HG02973 (cell line): Measurements from ENCODE around the gene KCNK7.
A peak's percentile ranks its signal among the peaks of the same experiment; 100 is the strongest.
"Not testable (repeated sequence)": the region's sequence is repeated elsewhere in the genome, so short reads cannot be mapped to it uniquely, and the experiment has no call there.

Source experiments
- ATAC-seq: cut with Tn5 transposase; IDR thresholded peaks from one replicate; pipeline ENCODE4 v1.9.1; 2021; ENCODE audit warnings: moderate library complexity; ENCODE audit not compliant: unreplicated experiment

KCNK7 gene, protein sequence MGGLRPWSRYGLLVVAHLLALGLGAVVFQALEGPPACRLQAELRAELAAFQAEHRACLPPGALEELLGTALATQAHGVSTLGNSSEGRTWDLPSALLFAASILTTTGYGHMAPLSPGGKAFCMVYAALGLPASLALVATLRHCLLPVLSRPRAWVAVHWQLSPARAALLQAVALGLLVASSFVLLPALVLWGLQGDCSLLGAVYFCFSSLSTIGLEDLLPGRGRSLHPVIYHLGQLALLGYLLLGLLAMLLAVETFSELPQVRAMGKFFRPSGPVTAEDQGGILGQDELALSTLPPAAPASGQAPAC

GRCh38 chr11:65595543-65596281, at the start of gene KCNK7:
Gene KCNK7 (minus strand): TSS chr11:65595800. CDS start chr11:65595772, 28 bp downstream.
- no peak for ATAC-seq

- no peak for ATAC-seq
These were observed 49.2 kb upstream of the KCNK7 start for GRCh38 chr11:65644837-65645236.

- no peak for ATAC-seq
These were observed 48.4 kb upstream of the KCNK7 start for GRCh38 chr11:65643971-65644370.

DNA sequence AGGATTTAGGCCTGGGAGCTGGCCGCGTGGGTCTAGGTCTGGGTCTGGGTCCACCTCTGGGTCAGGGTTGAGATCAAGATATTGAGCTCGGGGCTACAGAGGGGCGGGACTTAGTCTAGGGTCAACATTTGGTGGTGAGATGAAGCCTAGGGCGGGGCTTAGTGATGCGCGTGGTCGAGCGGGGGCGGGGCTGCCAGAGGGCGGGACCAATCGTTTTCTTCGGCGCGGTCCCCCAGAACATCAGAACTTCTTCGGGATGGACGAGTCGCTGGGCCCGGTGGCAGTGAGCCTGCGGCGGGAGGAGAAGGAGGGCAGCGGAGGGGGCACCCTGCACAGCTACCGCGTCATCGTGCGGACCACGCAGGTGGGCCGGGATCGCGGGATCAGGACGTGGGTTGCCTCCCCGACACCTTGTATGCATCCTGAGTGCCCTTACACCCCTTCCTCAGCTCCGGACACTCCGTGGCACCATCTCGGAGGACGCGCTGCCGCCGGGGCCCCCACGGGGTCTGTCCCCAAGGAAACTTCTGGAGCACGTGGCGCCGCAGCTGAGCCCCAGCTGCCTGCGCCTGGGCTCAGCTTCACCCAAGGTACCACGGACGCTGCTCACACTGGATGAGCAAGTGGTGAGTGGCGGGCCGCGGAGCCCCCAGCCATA, 46.5 kb upstream of the KCNK7 start:
- no peak for ATAC-seq

GRCh38 chr11:65641297-65642013, 45.9 kb upstream of the KCNK7 start:
- ATAC-seq, result no peak

DNA sequence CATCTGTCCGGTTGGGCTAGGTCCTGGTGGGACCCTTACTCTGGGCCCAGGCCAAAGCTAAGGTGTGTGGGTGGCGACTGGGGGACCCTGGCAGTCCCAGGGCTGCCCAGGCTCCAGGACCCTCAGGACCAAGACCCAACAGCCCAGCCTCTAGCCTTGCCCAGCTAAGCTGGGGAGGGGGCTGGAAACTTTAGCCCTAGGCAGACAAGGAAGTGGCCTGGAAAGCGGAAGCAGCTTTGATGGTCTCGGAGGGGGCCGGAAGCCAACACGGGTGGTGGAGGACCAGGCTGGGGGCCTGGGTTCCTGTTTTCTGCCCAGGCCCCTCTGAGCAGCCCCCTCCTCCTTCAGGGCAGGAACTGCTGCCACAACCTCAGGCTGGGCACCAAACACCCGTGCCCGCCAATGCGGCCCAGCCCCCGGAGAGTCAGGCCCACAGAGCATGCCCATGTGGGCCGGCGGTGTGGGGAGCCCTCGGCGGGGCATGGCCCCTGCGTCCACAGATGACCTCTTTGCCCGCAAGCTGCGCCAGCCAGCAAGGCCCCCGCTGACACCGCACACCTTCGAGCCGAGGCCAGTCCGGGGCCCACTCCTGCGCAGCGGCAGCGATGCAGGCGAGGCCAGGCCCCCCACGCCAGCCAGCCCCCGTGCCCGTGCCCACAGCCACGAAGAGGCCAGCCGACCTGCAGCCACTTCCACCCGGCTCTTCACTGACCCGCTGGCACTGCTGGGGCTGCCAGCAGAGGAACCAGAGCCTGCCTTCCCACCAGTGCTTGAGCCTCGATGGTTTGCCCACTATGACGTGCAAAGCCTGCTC, 45.1 kb upstream of the KCNK7 start:
- no peak for ATAC-seq

GRCh38 chr11:65639623-65640482, 44.3 kb upstream of the KCNK7 start:
- peak; percentile 33 for ATAC-seq

GRCh38 chr11:65639228-65639597, 43.6 kb upstream of the KCNK7 start:
- ATAC-seq, result not testable (repeated sequence)

- peak; percentile 37 for ATAC-seq
These were observed 42.3 kb upstream of the KCNK7 start, which contains the start of gene SIPA1 for GRCh38 chr11:65637794-65638419. Gene SIPA1 (plus strand): TSS chr11:65638101. CDS start chr11:65640922, 2,821 bp downstream.

DNA sequence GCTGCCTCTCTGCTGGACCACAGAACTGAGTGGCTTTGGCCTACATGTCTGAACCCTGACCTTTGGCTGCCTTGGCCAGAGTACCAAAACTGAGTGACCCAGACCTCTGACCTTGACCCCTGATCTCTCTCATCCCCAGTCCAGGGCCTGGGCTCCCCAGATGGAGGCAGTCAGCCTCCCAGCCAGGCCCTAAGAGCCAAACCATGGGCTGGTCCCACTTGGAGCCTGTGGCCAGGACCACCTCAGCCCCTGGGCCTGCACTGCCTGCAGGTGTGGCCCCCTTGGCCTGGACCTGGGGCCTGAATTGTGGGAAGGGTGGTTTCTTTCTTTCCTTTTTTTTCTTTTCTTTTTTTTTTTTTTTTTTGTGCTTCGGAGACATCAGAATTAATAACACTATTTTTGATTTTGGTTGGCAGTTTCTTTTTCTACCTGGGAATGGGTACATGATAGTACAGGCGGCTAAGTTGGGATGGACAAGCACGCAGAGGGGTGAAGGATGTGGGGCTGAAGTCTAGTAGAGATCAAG, 41.5 kb upstream of the KCNK7 start:
- no peak for ATAC-seq

DNA sequence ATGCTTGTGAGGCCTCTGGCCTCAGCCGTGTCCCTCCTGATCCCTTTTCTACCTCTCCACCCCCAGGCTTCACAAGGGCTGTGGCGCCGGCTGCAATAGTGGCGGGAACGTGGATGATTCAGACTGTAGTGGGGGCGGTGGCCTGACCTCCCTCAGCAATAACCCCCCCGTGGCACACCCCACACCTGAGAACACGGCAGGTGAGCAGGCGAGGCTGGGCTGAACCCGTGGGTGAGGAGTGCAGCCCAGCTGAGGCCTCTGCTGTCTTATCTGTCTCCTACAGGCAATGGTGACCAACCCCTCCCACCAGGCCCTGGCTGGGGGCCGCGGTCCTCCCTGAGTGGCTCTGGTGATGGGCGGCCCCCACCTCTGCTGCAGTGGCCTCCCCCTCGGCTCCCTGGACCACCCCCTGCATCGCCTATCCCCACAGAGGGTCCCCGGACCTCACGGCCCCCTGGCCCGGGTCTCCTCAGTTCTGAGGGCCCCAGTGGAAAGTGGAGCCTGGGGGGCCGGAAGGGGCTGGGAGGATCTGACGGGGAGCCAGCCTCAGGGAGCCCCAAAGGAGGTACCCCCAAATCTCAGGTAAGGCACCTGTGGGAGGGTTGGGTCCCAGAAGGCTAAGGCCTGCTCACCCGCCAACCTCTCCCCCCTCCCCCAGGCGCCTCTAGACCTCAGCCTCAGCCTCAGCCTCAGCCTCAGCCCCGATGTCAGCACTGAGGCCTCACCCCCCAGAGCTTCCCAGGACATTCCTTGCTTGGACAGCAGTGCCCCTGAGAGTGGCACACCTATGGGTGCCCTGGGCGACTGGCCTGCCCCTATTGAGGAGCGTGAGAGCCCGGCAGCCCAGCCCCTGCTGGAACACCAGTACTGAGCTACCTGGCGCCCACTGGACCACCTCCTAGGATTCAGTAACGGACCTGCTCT, 40.8 kb upstream of the KCNK7 start:
- ATAC-seq, result no peak

GRCh38 chr11:65634905-65635731, 39.5 kb upstream of the KCNK7 start:
- no peak for ATAC-seq

DNA sequence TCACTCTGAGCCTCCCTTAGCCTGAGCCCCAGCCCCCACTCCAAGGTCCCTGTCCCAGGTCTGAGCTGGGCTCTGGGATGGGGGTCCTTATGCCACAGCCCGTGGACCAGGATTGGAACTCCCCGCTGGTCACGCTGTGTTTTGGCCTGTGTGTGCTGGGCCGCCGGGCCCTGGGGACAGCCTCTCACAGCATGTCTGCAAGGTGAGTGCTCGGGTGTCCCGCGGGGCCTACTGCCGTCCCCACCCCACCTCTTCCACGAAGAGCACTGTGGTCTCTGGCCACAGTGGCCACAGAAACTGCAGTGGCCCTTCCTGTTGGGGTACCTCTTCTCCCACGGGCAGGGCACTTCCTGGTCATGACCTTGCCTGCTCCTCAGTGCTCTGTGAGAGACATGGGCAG, 38.8 kb upstream of the KCNK7 start:
- no peak for ATAC-seq

GRCh38 chr11:65634109-65634436, 38.5 kb upstream of the KCNK7 start:
- no peak for ATAC-seq

GRCh38 chr11:65633390-65634108, 37.9 kb upstream of the KCNK7 start:
- ATAC-seq, result no peak

DNA sequence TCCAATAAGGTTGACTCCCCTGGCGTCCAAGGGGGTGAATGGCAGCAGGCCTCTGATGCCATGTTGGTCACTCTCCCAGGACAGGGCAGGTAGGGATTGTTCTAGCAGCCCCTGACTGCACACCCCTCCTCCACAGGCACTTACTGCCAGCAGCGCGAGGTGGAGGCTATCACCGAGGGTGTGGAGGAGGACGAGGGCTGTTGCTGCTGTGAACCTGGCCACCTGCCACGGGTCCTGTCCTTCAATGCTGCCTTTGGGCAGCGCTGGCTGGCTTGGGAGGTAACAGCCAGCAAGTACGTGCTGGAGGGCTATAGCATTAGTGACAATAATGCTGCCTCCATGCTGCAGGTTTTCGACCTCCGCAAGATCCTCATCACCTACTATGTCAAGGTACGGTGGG, 34.6 kb upstream of the KCNK7 start:
- no peak for ATAC-seq
